ENCODE data around the gene APBB1IP.

DNA sequence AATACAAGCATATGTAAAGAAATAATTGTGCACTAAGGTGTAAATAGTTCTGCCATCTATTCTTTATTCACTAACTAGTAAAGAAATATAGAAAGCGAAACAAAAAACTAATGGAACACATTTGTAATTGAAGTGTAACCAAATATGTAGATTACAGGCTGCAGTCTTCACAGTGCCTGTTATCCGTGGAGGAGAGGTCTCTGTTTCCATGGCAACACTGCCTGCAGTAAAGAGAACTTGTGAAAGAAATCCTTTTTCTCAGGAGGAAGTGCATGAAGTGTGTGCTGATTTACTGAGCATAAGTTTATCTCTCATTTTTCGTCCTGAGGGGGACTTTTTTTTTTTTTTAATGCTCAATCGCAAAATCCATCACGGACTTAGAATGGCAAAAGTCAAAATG, 102.5 kb downstream of the APBB1IP start:
- TF ChIP-seq, protein P1, sequence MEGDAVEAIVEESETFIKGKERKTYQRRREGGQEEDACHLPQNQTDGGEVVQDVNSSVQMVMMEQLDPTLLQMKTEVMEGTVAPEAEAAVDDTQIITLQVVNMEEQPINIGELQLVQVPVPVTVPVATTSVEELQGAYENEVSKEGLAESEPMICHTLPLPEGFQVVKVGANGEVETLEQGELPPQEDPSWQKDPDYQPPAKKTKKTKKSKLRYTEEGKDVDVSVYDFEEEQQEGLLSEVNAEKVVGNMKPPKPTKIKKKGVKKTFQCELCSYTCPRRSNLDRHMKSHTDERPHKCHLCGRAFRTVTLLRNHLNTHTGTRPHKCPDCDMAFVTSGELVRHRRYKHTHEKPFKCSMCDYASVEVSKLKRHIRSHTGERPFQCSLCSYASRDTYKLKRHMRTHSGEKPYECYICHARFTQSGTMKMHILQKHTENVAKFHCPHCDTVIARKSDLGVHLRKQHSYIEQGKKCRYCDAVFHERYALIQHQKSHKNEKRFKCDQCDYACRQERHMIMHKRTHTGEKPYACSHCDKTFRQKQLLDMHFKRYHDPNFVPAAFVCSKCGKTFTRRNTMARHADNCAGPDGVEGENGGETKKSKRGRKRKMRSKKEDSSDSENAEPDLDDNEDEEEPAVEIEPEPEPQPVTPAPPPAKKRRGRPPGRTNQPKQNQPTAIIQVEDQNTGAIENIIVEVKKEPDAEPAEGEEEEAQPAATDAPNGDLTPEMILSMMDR (IDR thresholded peaks at IDR 0.05), result no peak
- TF ChIP-seq POLR2A (IDR thresholded peaks at IDR 0.05), result no peak
